Osteoblast (primary cell): ENCODE data around the gene SORBS2. TPM values are rescaled to one million over a fixed set of nuclear protein-coding genes. Genes with fewer than 3 reads are reported as not detected.

ENCODE experiments used
- DNase-seq: peaks from one replicate; pipeline ENCODE4 v3.0.0; 2011; ENCODE audit warnings: low spot score, mixed read lengths; ENCODE audit not compliant: insufficient read length; ENCODE audit errors: missing footprints
- H2AFZ ChIP-seq: 2 replicates; pipeline ENCODE4 v1.6.0; 2011; ENCODE audit warnings: mild to moderate bottlenecking, low read length
- H3K27ac ChIP-seq: 2 replicates; pipeline ENCODE4 v1.5.1; 2011; ENCODE audit warnings: mild to moderate bottlenecking, low read depth, low read length, moderate library complexity
- H3K27me3 ChIP-seq: 2 replicates; pipeline ENCODE4 v1.6.0; 2012; ENCODE audit warnings: mild to moderate bottlenecking, control low read depth, inconsistent platforms, low read length, moderate library complexity; ENCODE audit not compliant: insufficient read depth
- H3K36me3 ChIP-seq: 2 replicates; pipeline ENCODE4 v1.5.1; 2011; ENCODE audit warnings: mild to moderate bottlenecking, low read length, control low read depth, moderate library complexity; ENCODE audit not compliant: insufficient read depth
- H3K4me1 ChIP-seq: 2 replicates; pipeline ENCODE4 v1.5.1; 2011; ENCODE audit warnings: mild to moderate bottlenecking, low read length, control low read depth, moderate library complexity; ENCODE audit not compliant: insufficient read depth
- H3K4me2 ChIP-seq: 2 replicates; pipeline ENCODE4 v1.6.0; 2011; ENCODE audit warnings: mild to moderate bottlenecking, low read length; ENCODE audit not compliant: insufficient read depth
- H3K4me3 ChIP-seq: fragments of 200-600 bp; sonication (generic); 3 replicates; pipeline ENCODE4 v1.5.1; 2012; ENCODE audit warnings: mild to moderate bottlenecking, low read length, inconsistent platforms; ENCODE audit not compliant: insufficient read depth
- H3K79me2 ChIP-seq: 2 replicates; pipeline ENCODE4 v1.6.0; 2012; ENCODE audit warnings: mild to moderate bottlenecking, low read length, control low read depth, inconsistent platforms; ENCODE audit not compliant: insufficient read depth
- H3K9me3 ChIP-seq: 2 replicates; pipeline ENCODE4 v1.5.1; 2011; ENCODE audit warnings: low read depth, low read length, control low read depth
- H4K20me1 ChIP-seq: 2 replicates; pipeline ENCODE4 v1.6.0; 2012; ENCODE audit warnings: mild to moderate bottlenecking, low read length, control low read depth; ENCODE audit not compliant: insufficient read depth
- total RNA-seq: library from RNA; depleted of rRNA; stranded (reverse); fragments of >200 nt; gene quantifications from 2 replicates; pipeline ENCODE4 v1.2.3, GENCODE V29; 2012
- TF ChIP-seq, protein P1 (sequence below): IDR thresholded peaks from 2 replicates; pipeline ENCODE4 v1.5.1; 2011; ENCODE audit warnings: mild to moderate bottlenecking, low read depth, low read length, moderate library complexity; ENCODE audit errors: extremely low read depth

The SORBS2 gene
- total RNA-seq, 1 donor, result 85.0 TPM

DNA sequence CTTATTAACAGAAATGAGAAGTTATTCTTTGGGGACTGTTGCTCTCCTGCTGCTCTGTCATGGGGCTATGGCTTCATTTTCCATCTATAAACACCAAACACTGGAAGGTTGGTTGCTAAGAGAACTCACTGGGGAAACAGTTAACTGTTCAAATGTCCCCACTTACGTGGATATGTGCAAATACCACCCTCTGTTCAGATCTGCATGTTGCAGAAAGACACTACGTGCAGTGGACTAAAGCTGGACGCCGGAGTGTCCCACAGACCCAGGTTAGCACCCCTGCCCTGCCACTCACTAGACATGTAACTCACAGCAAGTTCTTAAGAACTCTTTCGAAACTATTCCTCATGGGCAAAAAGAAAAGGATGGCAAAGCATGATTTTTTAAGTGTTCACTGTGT is 62.1 kb downstream of the SORBS2 start:
- TF ChIP-seq, protein P1, sequence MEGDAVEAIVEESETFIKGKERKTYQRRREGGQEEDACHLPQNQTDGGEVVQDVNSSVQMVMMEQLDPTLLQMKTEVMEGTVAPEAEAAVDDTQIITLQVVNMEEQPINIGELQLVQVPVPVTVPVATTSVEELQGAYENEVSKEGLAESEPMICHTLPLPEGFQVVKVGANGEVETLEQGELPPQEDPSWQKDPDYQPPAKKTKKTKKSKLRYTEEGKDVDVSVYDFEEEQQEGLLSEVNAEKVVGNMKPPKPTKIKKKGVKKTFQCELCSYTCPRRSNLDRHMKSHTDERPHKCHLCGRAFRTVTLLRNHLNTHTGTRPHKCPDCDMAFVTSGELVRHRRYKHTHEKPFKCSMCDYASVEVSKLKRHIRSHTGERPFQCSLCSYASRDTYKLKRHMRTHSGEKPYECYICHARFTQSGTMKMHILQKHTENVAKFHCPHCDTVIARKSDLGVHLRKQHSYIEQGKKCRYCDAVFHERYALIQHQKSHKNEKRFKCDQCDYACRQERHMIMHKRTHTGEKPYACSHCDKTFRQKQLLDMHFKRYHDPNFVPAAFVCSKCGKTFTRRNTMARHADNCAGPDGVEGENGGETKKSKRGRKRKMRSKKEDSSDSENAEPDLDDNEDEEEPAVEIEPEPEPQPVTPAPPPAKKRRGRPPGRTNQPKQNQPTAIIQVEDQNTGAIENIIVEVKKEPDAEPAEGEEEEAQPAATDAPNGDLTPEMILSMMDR, result no peak
- Histone ChIP-seq H3K27ac (no peak overlapping the region), H4K20me1 (peaks cover 11% of the 10 kb centered on the region), H3K4me3 (no peak overlapping the region), H3K36me3 (no peaks in the 10 kb centered on the region), H3K79me2 (peaks cover 19% of the 10 kb centered on the region), H3K27me3 (no peaks in the 10 kb centered on the region), H3K9me3 (no peaks in the 10 kb centered on the region), H3K4me1 (no peaks in the 10 kb centered on the region), H3K4me2 (no peak overlapping the region), H2AFZ (no peak overlapping the region)
- DNase-seq, result no peak

DNA sequence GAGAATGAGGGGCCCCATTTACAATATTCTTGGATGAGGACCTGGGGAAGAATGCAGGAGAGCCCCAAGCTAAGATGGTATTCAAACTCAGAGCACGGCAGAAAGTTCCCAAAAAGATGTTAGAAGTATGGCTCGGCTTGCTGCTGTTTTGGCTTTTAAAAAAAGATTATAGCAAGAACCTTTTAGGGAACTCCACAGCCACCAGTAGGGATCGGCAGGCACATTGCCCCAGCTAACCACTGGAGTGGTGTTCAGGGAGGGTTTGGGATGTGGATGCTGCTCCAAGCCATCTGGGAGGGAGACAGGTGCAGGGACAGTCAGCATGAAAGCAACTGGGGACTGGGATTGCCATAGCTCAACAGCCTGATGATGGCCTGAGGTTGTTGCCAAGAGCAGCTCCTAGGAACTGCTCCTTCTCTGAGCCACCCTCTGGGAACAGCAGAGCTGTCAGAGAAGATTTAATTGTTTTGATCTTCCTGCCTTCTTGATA is 63.0 kb downstream of the SORBS2 start:
- H2AFZ ChIP-seq, result no peak overlapping the region
- no peak overlapping the region for H3K4me2 ChIP-seq
- TF ChIP-seq, protein P1, result no peak
- no peak overlapping the region for H3K4me3 ChIP-seq
- no peaks in the 10 kb centered on the region for H3K9me3 ChIP-seq
- H3K27ac ChIP-seq, result no peak overlapping the region
- no peak for DNase-seq
- H3K27me3 ChIP-seq, result no peaks in the 10 kb centered on the region
- H4K20me1 ChIP-seq, result peaks cover 8% of the 10 kb centered on the region
- no peaks in the 10 kb centered on the region for H3K4me1 ChIP-seq
- peaks cover 14% of the 10 kb centered on the region for H3K79me2 ChIP-seq
- no peaks in the 10 kb centered on the region for H3K36me3 ChIP-seq

DNA sequence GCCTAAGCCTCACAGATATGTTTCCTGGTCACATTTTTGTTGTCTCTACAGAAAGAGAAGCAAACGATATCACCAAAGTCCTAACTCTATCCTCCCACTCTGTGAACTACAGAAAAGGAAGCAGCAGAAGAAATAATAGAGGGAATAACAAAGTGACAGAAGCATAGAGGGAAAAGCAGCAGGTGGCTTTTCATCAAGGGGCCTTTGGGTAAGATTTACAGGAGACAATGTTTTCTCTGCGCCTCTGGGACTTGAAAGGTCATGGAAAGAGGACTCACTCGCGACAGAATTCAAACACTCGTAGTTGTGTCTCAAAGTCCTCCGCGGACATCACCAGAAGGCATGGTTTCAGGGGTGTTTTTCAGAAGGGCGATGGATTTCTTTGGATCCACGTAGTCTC is 66.1 kb downstream of the SORBS2 start:
- no peak overlapping the region for H3K4me3 ChIP-seq
- no peak for DNase-seq
- TF ChIP-seq, protein P1, result no peak
- H3K36me3 ChIP-seq, result no peaks in the 10 kb centered on the region
- no peak overlapping the region for H3K4me2 ChIP-seq
- H3K4me1 ChIP-seq, result peaks cover 8% of the 10 kb centered on the region
- H3K27me3 ChIP-seq, result no peaks in the 10 kb centered on the region
- H3K9me3 ChIP-seq, result no peaks in the 10 kb centered on the region
- peaks cover 4% of the 10 kb centered on the region for H3K79me2 ChIP-seq
- H4K20me1 ChIP-seq, result peaks cover 8% of the 10 kb centered on the region
- no peak overlapping the region for H2AFZ ChIP-seq
- H3K27ac ChIP-seq, result no peak overlapping the region

DNA sequence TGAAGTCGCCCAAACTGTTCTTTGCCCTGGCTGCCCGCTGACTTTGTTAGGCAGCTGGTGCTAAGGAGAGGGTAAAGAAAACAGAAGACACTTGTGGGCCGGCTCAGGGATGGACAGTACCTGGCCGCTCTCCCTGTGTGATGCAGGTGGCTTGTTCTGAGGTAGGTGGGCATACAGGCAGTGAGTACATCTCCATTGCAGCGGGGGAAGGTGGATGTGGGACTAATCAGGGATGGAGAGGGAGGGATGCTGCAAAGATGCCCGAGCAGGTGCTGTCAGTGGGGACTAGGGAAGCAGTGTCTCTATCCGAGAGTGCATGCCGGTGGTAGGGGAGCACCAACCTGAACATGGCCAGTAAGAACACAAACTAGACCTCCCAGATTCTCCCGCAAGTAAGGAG is 67.0 kb downstream of the SORBS2 start:
- peaks cover 2% of the 10 kb centered on the region for H4K20me1 ChIP-seq
- no peak overlapping the region for H3K4me3 ChIP-seq
- no peak overlapping the region for H2AFZ ChIP-seq
- TF ChIP-seq, protein P1, result no peak
- peaks cover 8% of the 10 kb centered on the region for H3K4me1 ChIP-seq
- no peaks in the 10 kb centered on the region for H3K27me3 ChIP-seq
- H3K27ac ChIP-seq, result no peak overlapping the region
- peaks cover 6% of the 10 kb centered on the region for H3K79me2 ChIP-seq
- no peak overlapping the region for H3K4me2 ChIP-seq
- no peaks in the 10 kb centered on the region for H3K36me3 ChIP-seq
- no peak for DNase-seq
- H3K9me3 ChIP-seq, result no peaks in the 10 kb centered on the region
